LHCN-M2 (cell line): ENCODE measurements around the gene CHIA. TPM values are rescaled to one million over a fixed set of nuclear protein-coding genes. Genes with fewer than 3 reads are reported as not detected.
A peak's percentile ranks its signal among the peaks of the same experiment; 100 is the strongest.

ENCODE experiments used
- DNase-seq: peaks from one replicate; pipeline ENCODE4 v3.0.0-alpha.2; 2012; ENCODE audit warnings: low read depth
- total RNA-seq: library from RNA; depleted of rRNA; stranded (reverse); fragments of >200 nt; gene quantifications from 2 replicates; pipeline ENCODE4 v1.2.3, GENCODE V29; 2014; rRNA removed

The CHIA gene
- total RNA-seq, 1 experiment from 2014 or later: not detected

DNA sequence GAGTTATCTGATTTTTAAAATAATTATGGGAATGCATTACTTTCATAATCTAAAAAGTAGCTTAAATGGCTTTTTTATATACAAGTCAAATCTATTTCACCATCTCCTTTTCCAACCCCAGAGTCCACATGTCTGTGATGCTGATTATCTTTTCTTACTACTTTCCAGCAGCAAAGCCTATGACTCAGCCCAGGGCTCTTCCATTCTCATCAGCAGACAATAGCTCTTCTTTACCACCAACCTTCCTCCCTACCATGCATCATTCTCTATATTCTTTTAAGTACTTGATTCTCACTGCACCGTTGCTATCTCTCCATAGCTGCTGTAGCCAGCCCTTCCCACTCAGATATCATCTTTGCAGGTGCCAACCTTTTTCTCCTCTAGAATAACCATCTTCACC is 75.6 kb downstream of the CHIA start:
- peak; percentile 71 for DNase-seq

DNA sequence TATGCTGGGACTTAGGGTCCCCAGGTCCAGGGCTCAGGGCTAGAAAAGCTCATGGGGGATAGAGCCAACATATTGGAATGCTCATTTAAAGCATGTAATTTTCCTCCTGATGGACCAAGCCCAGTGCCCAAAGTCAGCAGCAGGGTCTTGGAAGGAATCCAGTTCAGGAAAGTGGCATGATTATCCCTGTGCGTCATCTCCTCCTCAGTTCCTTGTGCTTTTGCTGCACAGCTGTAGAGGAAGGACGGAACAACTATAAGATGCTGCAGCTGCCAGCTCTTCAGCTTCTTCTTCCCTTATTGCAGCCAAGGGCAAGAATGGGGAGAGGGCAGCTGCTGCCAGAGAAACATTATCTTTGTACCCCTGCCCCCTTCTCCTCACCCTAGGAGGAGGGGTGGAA is 78.5 kb downstream of the CHIA start:
- peak; percentile 94 for DNase-seq

DNA sequence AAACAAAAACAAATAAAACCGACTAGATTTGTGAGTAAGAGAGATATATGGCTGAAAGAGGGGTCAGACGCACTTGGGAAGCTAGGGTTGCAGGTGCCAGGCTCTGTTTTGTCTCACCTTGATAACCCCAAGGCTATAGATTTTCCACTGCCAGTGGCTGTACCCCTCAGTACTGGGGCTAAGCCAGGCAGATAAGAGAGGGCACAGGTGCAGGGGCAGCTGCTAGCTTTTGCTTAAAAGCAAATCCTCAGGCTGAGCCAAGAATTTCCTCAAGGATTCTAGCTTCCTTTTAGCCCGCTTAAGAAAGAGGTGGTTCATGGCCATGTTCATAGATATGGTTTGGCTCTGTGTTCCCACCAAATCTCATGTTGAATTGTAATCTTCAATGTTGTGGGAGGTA is 79.0 kb downstream of the CHIA start:
- peak; percentile 57 for DNase-seq

Other genes starting within 250 kb of the CHIA start
- 31.9 and 49.5 TPM in 2 replicates for gene DRAM2, start 150.8 kb upstream of the CHIA start, total RNA-seq
- 28.8 and 31.2 TPM in 2 replicates for gene CEPT1, start 150.6 kb upstream of the CHIA start, total RNA-seq
- 0.71 and 1.4 TPM in 2 replicates for gene DENND2D, start 90.2 kb upstream of the CHIA start, total RNA-seq
- 0.83 and 2.2 TPM in 2 replicates for gene CHI3L2, start 63.1 kb upstream of the CHIA start, total RNA-seq
- 0.06 and 0.58 TPM in 2 replicates for gene OVGP1, start 136.9 kb downstream of the CHIA start, total RNA-seq
- 75.0 and 76.7 TPM in 2 replicates for gene WDR77, start 158.4 kb downstream of the CHIA start, total RNA-seq
- gene ATP5PB, start 158.6 kb downstream of the CHIA start, total RNA-seq: 228 and 252 TPM in 2 replicates
- gene C1orf162, start 183.1 kb downstream of the CHIA start, total RNA-seq: 0.13 and 0.69 TPM in 2 replicates
- gene ADORA3, start 212.8 kb downstream of the CHIA start, total RNA-seq: not detected in 2 replicates
- gene TMIGD3, start 212.8 kb downstream of the CHIA start, total RNA-seq: not detected in 2 replicates